Kasumi-1 (cell line): ENCODE data around the gene PIEZO1.
A peak's percentile ranks its signal among the peaks of the same experiment; 100 is the strongest.
"Not testable (repeated sequence)": the region's sequence is repeated elsewhere in the genome, so short reads cannot be mapped to it uniquely, and the experiment has no call there.

Experiments used
- DNase-seq, 2 experiments: peaks; one replicate each; lab custom pipeline; 2025; lab: John Stamatoyannopoulos, UW

PIEZO1 gene

GRCh38 chr16:88687254-88687576, 97.8 kb downstream of the PIEZO1 start:
- DNase-seq, result no peak

- DNase-seq, result peak; percentile 56 to 58
These were observed 98.4 kb downstream of the PIEZO1 start, which contains the start of gene SNAI3 for GRCh38 chr16:88686439-88687253. SNAI3 (minus strand) TSS chr16:88686507; CDS start chr16:88686406, 101 bp downstream.

- DNase-seq, result peak in 1 of 2 experiments; percentile 58
These were observed 99.0 kb downstream of the PIEZO1 start for GRCh38 chr16:88686062-88686438.

GRCh38 chr16:88685156-88686061, 99.6 kb downstream of the PIEZO1 start:
- DNase-seq, result peak; percentile 39 to 40

GRCh38 chr16:88684569-88685155, 100.4 kb downstream of the PIEZO1 start:
- DNase-seq, result no peak

- peak; percentile 78 to 92 for DNase-seq
These were observed 103.1 kb downstream of the PIEZO1 start for GRCh38 chr16:88681709-88682451.

- DNase-seq, result no peak
These were observed 103.8 kb downstream of the PIEZO1 start for GRCh38 chr16:88681084-88681680.

- no peak for DNase-seq
These were observed 104.4 kb downstream of the PIEZO1 start for GRCh38 chr16:88680554-88681083.

GRCh38 chr16:88678224-88678979, 106.6 kb downstream of the PIEZO1 start:
- DNase-seq, result no peak

- DNase-seq, result no peak
These were observed 107.3 kb downstream of the PIEZO1 start for GRCh38 chr16:88677721-88678120.

- no peak for DNase-seq
These were observed 108.3 kb downstream of the PIEZO1 start for GRCh38 chr16:88676502-88677242.

- DNase-seq, result no peak
These were observed 111.2 kb downstream of the PIEZO1 start for GRCh38 chr16:88673716-88674379.

- DNase-seq, result peak in 1 of 2 experiments; percentile 12
These were observed 112.2 kb downstream of the PIEZO1 start for GRCh38 chr16:88672776-88673175.

- DNase-seq, result no peak
These were observed 113.2 kb downstream of the PIEZO1 start for GRCh38 chr16:88671806-88672205.

GRCh38 chr16:88669980-88670379, 115.0 kb downstream of the PIEZO1 start:
- DNase-seq, result no peak

GRCh38 chr16:88669493-88669892, 115.5 kb downstream of the PIEZO1 start:
- DNase-seq, result not testable (repeated sequence)

- no peak for DNase-seq
These were observed 117.6 kb downstream of the PIEZO1 start for GRCh38 chr16:88667461-88667860.

GRCh38 chr16:88665570-88665969, 119.5 kb downstream of the PIEZO1 start:
- DNase-seq, result no peak
